ENCODE data around the gene DNAH1. TPM values are rescaled to one million over a fixed set of nuclear protein-coding genes. Genes with fewer than 3 reads are reported as not detected.

The DNAH1 gene
- polyA plus RNA-seq, 1 donor (not counting 4 experiments of a cell fraction or from before 2014, with no cell fraction given), result 0.33 TPM

DNA sequence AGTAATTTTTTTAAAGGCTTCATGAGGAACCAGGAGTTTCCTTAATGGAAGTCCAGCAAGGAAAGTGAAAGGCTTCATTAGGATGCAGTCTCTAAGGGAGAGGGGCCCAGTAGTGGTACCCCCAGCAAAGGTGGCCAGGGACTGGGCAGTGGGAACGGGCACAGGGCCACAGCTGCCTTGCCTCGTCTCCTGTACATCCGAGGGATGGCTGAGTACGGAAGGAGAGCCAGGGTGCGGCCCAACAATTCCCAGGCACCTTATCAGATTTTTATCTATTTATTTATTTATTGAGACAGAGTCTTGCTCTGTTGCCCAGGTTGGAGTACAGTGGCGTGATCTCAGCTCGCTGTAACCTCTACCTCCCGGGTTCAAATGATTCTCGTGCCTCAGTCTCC lies 114.3 kb downstream of the DNAH1 start:
- Histone ChIP-seq H2AFZ (ENCODE audit: control insufficient read depth, low read length) (no peak overlapping the region), H4K20me1 (ENCODE audit: control insufficient read depth, extremely low read depth, insufficient read depth, low read length) (no peaks in the 10 kb centered on the region), H3K27ac (ENCODE audit: control insufficient read depth, insufficient read depth, low read length) (no peak overlapping the region), H3K9me1 (ENCODE audit: control insufficient read depth, extremely low read depth, insufficient read depth, low read length) (no peaks in the 10 kb centered on the region), H3K9me3 (ENCODE audit: control insufficient read depth, low read depth, low read length) (no peaks in the 10 kb centered on the region), H3K4me1 (ENCODE audit: control insufficient read depth, extremely low read depth, insufficient read depth, low read length) (peaks cover 13% of the 10 kb centered on the region), H3K27me3 (ENCODE audit: control insufficient read depth, extremely low read depth, insufficient read depth, low read length) (no peaks in the 10 kb centered on the region), H3K4me2 (ENCODE audit: control insufficient read depth, extremely low read depth, insufficient read depth, low read depth, low read length) (no peak overlapping the region), H3K9ac (ENCODE audit: control insufficient read depth, extremely low read depth, insufficient read depth, low read length) (no peak overlapping the region), H3K4me3 (ENCODE audit: control insufficient read depth in 2 of 3, extremely low read depth in 1 of 3, insufficient read depth in 2 of 3, low read depth in 1 of 3, low read length in 3 of 3) (no peak overlapping the region), H3K79me2 (ENCODE audit: control insufficient read depth, insufficient read depth, low read length) (no peaks in the 10 kb centered on the region), H3K36me3 (ENCODE audit: control insufficient read depth in 2 of 2, extremely low read depth in 1 of 2, insufficient read depth in 2 of 2, low read length in 2 of 2) (no peaks in the 10 kb centered on the region)
- dilution Hi-C loops (cut with MboI; ENCODE audit: extremely low pct_ligation_motif_present, low sequenced_read_pairs), result no loop called here
- DNase-seq (ENCODE audit: low read depth, low spot score) (no peak), FAIRE-seq (no peak)
- TF ChIP-seq, protein P1, sequence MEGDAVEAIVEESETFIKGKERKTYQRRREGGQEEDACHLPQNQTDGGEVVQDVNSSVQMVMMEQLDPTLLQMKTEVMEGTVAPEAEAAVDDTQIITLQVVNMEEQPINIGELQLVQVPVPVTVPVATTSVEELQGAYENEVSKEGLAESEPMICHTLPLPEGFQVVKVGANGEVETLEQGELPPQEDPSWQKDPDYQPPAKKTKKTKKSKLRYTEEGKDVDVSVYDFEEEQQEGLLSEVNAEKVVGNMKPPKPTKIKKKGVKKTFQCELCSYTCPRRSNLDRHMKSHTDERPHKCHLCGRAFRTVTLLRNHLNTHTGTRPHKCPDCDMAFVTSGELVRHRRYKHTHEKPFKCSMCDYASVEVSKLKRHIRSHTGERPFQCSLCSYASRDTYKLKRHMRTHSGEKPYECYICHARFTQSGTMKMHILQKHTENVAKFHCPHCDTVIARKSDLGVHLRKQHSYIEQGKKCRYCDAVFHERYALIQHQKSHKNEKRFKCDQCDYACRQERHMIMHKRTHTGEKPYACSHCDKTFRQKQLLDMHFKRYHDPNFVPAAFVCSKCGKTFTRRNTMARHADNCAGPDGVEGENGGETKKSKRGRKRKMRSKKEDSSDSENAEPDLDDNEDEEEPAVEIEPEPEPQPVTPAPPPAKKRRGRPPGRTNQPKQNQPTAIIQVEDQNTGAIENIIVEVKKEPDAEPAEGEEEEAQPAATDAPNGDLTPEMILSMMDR (optimal IDR thresholded peaks at IDR 0.05 in 1 of 3, IDR thresholded peaks at IDR 0.05 in 1 of 3, conservative IDR thresholded peaks at IDR 0.05 in 1 of 3; ENCODE audit: extremely low read depth in 1 of 3, insufficient read depth in 2 of 3, low read length in 3 of 3), result no peak
- TF ChIP-seq EZH2 (IDR thresholded peaks at IDR 0.05; ENCODE audit: low read length), result no peak

DNA sequence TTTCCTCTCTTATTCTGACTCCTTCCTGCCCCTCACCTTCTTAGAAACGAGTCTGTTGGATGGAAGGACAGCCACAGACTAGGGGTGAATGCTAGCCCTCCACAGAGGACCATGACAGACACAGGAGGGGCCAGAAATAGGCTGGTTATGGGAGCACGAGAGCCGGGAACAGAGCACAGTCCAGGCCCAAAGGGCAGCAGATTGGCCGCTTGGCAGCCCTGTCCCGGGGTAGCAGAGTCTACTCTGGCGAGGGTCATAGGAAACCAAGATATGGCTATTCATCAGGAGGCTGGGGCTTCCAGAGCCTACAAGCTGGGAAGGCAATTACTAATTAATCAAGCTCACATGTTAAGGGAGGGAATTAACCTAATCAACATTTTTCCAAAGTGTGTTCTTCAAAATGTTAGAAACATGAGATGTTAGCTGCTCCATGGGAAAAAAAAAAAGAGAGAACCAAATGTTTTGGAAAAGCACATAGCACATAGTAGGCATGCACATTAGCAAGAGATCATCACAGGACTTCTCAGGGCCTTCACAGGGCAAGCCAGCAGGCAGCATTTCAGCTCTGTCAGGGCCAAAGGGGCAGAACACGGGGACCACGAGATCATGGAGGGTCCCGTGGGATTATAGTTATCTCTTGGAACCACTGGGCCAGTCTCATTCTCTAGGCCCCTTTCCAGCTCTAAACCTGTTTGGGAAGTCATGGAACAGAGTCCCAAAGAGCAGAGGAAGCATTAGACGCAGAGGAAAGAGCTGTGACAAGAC lies 115.5 kb downstream of the DNAH1 start:
- H3K4me2 ChIP-seq (ENCODE audit: control insufficient read depth, extremely low read depth, insufficient read depth, low read depth, low read length), result no peak overlapping the region
- no peaks in the 10 kb centered on the region for H4K20me1 ChIP-seq (ENCODE audit: control insufficient read depth, extremely low read depth, insufficient read depth, low read length)
- H3K4me1 ChIP-seq (ENCODE audit: control insufficient read depth, extremely low read depth, insufficient read depth, low read length), result peaks cover 13% of the 10 kb centered on the region
- H3K27ac ChIP-seq (ENCODE audit: control insufficient read depth, insufficient read depth, low read length), result no peak overlapping the region
- H3K4me3 ChIP-seq (ENCODE audit: control insufficient read depth in 2 of 3, extremely low read depth in 1 of 3, insufficient read depth in 2 of 3, low read depth in 1 of 3, low read length in 3 of 3), result no peak overlapping the region
- FAIRE-seq, result no peak
- no peak for DNase-seq (ENCODE audit: low read depth, low spot score)
- TF ChIP-seq, protein P1 (optimal IDR thresholded peaks at IDR 0.05 in 1 of 3, IDR thresholded peaks at IDR 0.05 in 1 of 3, conservative IDR thresholded peaks at IDR 0.05 in 1 of 3; ENCODE audit: extremely low read depth in 1 of 3, insufficient read depth in 2 of 3, low read length in 3 of 3), result no peak
- no peak for TF ChIP-seq EZH2 (IDR thresholded peaks at IDR 0.05; ENCODE audit: low read length)
- H3K9ac ChIP-seq (ENCODE audit: control insufficient read depth, extremely low read depth, insufficient read depth, low read length), result no peak overlapping the region
- no peaks in the 10 kb centered on the region for H3K36me3 ChIP-seq (ENCODE audit: control insufficient read depth in 2 of 2, extremely low read depth in 1 of 2, insufficient read depth in 2 of 2, low read length in 2 of 2)
- H3K9me3 ChIP-seq (ENCODE audit: control insufficient read depth, low read depth, low read length), result no peaks in the 10 kb centered on the region
- H3K79me2 ChIP-seq (ENCODE audit: control insufficient read depth, insufficient read depth, low read length), result no peaks in the 10 kb centered on the region
- H3K27me3 ChIP-seq (ENCODE audit: control insufficient read depth, extremely low read depth, insufficient read depth, low read length), result no peaks in the 10 kb centered on the region
- no peaks in the 10 kb centered on the region for H3K9me1 ChIP-seq (ENCODE audit: control insufficient read depth, extremely low read depth, insufficient read depth, low read length)
- H2AFZ ChIP-seq (ENCODE audit: control insufficient read depth, low read length), result no peak overlapping the region
- dilution Hi-C loops (cut with MboI; ENCODE audit: extremely low pct_ligation_motif_present, low sequenced_read_pairs), result no loop called here

Data from keratinocyte (primary cell).